Measurements from ENCODE around the gene APCDD1L. TPM values are rescaled to one million over a fixed set of nuclear protein-coding genes. Genes with fewer than 3 reads are reported as not detected.

Gene APCDD1L
- total RNA-seq, 1 donor from 2014 or later, result 16.4 TPM

DNA sequence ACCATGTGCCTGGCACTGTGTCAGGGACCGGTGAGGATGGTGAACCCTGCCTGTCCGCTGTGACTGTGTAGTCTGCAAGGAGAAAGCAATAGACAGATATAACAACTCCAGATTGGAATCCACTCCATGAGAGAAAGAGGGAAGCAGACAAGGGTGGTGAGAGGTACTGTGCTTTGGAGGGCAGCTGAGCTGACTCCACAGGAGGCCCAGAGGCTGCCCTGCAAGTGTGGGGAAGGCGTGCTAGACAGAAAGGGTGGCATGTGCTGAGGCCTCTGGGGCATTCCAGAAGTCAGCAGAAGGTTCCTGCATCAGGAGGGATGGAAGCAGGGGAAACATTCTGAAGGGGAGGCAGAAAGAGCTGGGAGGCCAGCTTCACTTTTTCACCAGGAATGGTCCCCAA lies 39.3 kb upstream of the APCDD1L start:
- no peak for FAIRE-seq
- Histone ChIP-seq H2AFZ (ENCODE audit: low read depth, low read length) (no peak overlapping the region), H3K4me2 (ENCODE audit: low read length) (peak overlapping the region; percentile 47), H4K20me1 (ENCODE audit: insufficient read depth, low read length) (no peaks in the 10 kb centered on the region), H3K27ac (ENCODE audit: low read depth, low read length) (peak overlapping the region; percentile 50), H3K27me3 (ENCODE audit: insufficient read depth, low read length) (no peaks in the 10 kb centered on the region), H3K9ac (ENCODE audit: low read length) (no peak overlapping the region), H3K4me3 (ENCODE audit: insufficient read depth, low read depth, low read length) (no peak overlapping the region), H3K79me2 (ENCODE audit: insufficient read depth, low read length) (no peaks in the 10 kb centered on the region), H3K36me3 (ENCODE audit: insufficient read depth, low read length) (no peaks in the 10 kb centered on the region), H3K4me1 (ENCODE audit: insufficient read depth, low read length) (peaks cover 33% of the 10 kb centered on the region), H3K9me3 (ENCODE audit: insufficient read depth, low read depth, low read length) (no peaks in the 10 kb centered on the region)
- no peak for DNase-seq (ENCODE audit: low read depth)
- TF ChIP-seq, protein P1, sequence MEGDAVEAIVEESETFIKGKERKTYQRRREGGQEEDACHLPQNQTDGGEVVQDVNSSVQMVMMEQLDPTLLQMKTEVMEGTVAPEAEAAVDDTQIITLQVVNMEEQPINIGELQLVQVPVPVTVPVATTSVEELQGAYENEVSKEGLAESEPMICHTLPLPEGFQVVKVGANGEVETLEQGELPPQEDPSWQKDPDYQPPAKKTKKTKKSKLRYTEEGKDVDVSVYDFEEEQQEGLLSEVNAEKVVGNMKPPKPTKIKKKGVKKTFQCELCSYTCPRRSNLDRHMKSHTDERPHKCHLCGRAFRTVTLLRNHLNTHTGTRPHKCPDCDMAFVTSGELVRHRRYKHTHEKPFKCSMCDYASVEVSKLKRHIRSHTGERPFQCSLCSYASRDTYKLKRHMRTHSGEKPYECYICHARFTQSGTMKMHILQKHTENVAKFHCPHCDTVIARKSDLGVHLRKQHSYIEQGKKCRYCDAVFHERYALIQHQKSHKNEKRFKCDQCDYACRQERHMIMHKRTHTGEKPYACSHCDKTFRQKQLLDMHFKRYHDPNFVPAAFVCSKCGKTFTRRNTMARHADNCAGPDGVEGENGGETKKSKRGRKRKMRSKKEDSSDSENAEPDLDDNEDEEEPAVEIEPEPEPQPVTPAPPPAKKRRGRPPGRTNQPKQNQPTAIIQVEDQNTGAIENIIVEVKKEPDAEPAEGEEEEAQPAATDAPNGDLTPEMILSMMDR (IDR thresholded peaks at IDR 0.05; ENCODE audit: insufficient read depth, low read depth, low read length), result no peak
- no peak for TF ChIP-seq EZH2 (IDR thresholded peaks at IDR 0.05; ENCODE audit: insufficient read depth, low read length)
- Mint-ChIP-seq H3K4me1 (ENCODE audit: low read depth, unreplicated experiment) (peaks cover 21% of the 10 kb centered on the region), H3K9me3 (ENCODE audit: unreplicated experiment) (peaks cover 12% of the 10 kb centered on the region), H3K4me3 (ENCODE audit: unreplicated experiment) (no peak overlapping the region), H3K27me3 (ENCODE audit: low read depth, unreplicated experiment) (peaks cover 5% of the 10 kb centered on the region), H3K27ac (ENCODE audit: unreplicated experiment) (no peak overlapping the region), H3K36me3 (ENCODE audit: low read depth, unreplicated experiment) (peaks cover 4% of the 10 kb centered on the region)

DNA sequence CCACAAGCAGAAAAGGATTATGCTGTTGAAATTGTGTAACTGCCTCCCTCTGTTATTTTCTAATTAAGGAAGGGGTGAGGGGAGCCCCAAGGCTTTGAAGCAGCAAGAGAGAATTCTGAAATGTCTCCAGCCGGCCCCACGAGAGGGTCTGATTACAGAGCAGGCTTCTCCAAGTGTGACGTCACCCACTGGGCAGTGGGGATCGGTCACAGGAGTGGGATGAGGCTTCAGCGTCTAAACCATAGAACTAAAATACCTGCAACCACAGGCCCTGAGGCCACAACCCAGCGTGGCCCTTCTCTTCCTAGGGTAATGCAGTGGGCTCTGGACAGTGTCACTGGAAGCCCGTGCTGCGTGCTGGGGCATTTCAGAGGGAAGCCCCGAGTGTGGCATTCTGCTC lies 38.6 kb upstream of the APCDD1L start:
- no peak for TF ChIP-seq EZH2 (IDR thresholded peaks at IDR 0.05; ENCODE audit: insufficient read depth, low read length)
- TF ChIP-seq, protein P1 (IDR thresholded peaks at IDR 0.05; ENCODE audit: insufficient read depth, low read depth, low read length), result no peak
- Histone ChIP-seq H3K4me3 (ENCODE audit: insufficient read depth, low read depth, low read length) (no peak overlapping the region), H3K4me2 (ENCODE audit: low read length) (no peak overlapping the region), H3K79me2 (ENCODE audit: insufficient read depth, low read length) (no peaks in the 10 kb centered on the region), H3K9ac (ENCODE audit: low read length) (no peak overlapping the region), H3K36me3 (ENCODE audit: insufficient read depth, low read length) (no peaks in the 10 kb centered on the region), H2AFZ (ENCODE audit: low read depth, low read length) (no peak overlapping the region), H3K27ac (ENCODE audit: low read depth, low read length) (no peak overlapping the region), H4K20me1 (ENCODE audit: insufficient read depth, low read length) (no peaks in the 10 kb centered on the region), H3K4me1 (ENCODE audit: insufficient read depth, low read length) (peaks cover 40% of the 10 kb centered on the region), H3K9me3 (ENCODE audit: insufficient read depth, low read depth, low read length) (no peaks in the 10 kb centered on the region), H3K27me3 (ENCODE audit: insufficient read depth, low read length) (no peaks in the 10 kb centered on the region)
- Mint-ChIP-seq H3K36me3 (ENCODE audit: low read depth, unreplicated experiment) (peaks cover 4% of the 10 kb centered on the region), H3K27me3 (ENCODE audit: low read depth, unreplicated experiment) (peaks cover 5% of the 10 kb centered on the region), H3K9me3 (ENCODE audit: unreplicated experiment) (peaks cover 12% of the 10 kb centered on the region), H3K27ac (ENCODE audit: unreplicated experiment) (no peak overlapping the region), H3K4me3 (ENCODE audit: unreplicated experiment) (no peak overlapping the region), H3K4me1 (ENCODE audit: low read depth, unreplicated experiment) (peaks cover 21% of the 10 kb centered on the region)
- FAIRE-seq (no peak), DNase-seq (ENCODE audit: low read depth) (peak; percentile 75)

DNA sequence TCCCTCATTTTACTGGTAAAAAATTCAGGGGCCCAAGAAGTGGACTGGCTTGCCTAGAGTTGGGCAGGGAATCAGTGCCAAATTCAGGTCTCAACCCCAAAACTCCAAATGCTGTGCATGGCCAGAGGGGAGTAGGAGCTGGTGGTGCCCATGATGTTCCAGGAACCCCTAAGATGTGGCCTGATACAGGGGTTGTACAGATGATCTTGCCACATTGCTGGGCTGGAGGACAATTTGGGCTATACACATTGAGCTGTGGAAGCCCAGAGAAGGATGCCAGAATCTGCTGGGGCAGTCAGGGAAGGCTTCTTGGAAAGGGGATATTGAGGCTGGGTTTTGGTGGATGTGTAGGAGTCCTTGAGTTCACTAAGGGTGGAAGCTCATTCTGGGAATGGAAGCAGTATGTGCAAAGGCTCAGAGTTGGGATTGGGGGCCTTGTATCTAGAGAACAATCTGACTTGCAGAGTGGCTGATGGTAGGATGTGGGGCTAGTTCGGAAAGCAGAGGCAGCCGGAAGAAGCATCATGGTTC lies 38.0 kb upstream of the APCDD1L start:
- peaks cover 22% of the 10 kb centered on the region for H3K4me1 Mint-ChIP-seq (ENCODE audit: low read depth, unreplicated experiment)
- no peak for TF ChIP-seq EZH2 (IDR thresholded peaks at IDR 0.05; ENCODE audit: insufficient read depth, low read length)
- TF ChIP-seq, protein P1 (IDR thresholded peaks at IDR 0.05; ENCODE audit: insufficient read depth, low read depth, low read length), result no peak
- no peak overlapping the region for H3K27ac Mint-ChIP-seq (ENCODE audit: unreplicated experiment)

More for the DNA sequence above, 38.0 kb upstream of the APCDD1L start:
- peaks cover 4% of the 10 kb centered on the region for H3K36me3 Mint-ChIP-seq (ENCODE audit: low read depth, unreplicated experiment)
- Histone ChIP-seq H2AFZ (ENCODE audit: low read depth, low read length) (no peak overlapping the region), H3K9me3 (ENCODE audit: insufficient read depth, low read depth, low read length) (no peaks in the 10 kb centered on the region), H3K4me2 (ENCODE audit: low read length) (no peak overlapping the region), H3K36me3 (ENCODE audit: insufficient read depth, low read length) (no peaks in the 10 kb centered on the region), H3K9ac (ENCODE audit: low read length) (no peak overlapping the region), H3K4me1 (ENCODE audit: insufficient read depth, low read length) (peaks cover 45% of the 10 kb centered on the region), H3K27me3 (ENCODE audit: insufficient read depth, low read length) (no peaks in the 10 kb centered on the region), H4K20me1 (ENCODE audit: insufficient read depth, low read length) (no peaks in the 10 kb centered on the region), H3K4me3 (ENCODE audit: insufficient read depth, low read depth, low read length) (no peak overlapping the region), H3K27ac (ENCODE audit: low read depth, low read length) (no peak overlapping the region), H3K79me2 (ENCODE audit: insufficient read depth, low read length) (no peaks in the 10 kb centered on the region)
- no peak overlapping the region for H3K4me3 Mint-ChIP-seq (ENCODE audit: unreplicated experiment)
- no peak for DNase-seq (ENCODE audit: low read depth)
- peaks cover 5% of the 10 kb centered on the region for H3K27me3 Mint-ChIP-seq (ENCODE audit: low read depth, unreplicated experiment)
- peaks cover 12% of the 10 kb centered on the region for H3K9me3 Mint-ChIP-seq (ENCODE audit: unreplicated experiment)
- no peak for FAIRE-seq
